Activated CD4-positive, CD25-positive, alpha-beta regulatory T cell (primary cell): ENCODE data around the gene RAB44.

Experiments
- DNase-seq, 4 experiments: peaks; one replicate each; lab custom pipeline; 2025; lab: John Stamatoyannopoulos, UW

Gene RAB44

DNA sequence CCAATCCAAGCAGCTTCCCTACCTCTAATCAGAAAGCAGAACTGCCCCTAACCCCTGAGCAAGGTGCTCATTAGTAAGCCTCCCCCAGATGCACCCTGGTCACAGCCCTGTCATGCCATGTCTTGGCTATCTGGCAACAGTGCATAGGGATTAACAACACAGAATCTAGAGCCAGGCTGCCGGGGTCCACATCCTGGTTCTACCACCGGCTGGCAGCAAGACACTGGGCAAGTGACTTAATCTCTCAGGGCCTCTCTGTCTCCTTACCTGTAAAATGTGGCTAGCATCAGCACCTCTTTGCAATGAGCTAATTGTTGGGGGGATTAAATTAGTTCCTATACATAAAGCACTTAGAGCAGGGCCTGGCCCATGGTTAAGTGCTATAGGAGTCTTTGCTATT lies 73.5 kb downstream of the RAB44 start:
- no peak for DNase-seq

DNA sequence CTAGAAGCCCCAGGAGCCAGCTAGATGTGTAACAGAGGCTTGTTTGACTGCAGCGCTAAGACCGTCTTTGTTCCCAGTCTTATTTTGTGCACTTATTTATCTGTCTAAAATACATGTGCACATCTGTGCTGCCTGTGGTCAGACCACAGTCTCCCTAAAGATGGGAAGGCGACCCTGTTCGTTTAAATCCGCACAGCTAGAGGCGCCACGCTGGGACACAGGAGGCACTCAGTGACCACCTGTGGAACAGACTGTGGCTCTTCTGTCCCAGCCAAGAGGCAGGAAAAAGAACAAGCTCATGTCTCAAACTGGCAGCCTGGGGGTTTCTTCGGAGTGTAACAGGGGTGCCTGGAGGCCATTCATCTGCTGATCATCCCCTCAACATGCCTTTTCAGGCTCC lies 74.8 kb downstream of the RAB44 start:
- DNase-seq = no peak

- no peak for DNase-seq
Observed at GRCh38 chr6:36774331-36774730, 76.7 kb downstream of the RAB44 start.

DNA sequence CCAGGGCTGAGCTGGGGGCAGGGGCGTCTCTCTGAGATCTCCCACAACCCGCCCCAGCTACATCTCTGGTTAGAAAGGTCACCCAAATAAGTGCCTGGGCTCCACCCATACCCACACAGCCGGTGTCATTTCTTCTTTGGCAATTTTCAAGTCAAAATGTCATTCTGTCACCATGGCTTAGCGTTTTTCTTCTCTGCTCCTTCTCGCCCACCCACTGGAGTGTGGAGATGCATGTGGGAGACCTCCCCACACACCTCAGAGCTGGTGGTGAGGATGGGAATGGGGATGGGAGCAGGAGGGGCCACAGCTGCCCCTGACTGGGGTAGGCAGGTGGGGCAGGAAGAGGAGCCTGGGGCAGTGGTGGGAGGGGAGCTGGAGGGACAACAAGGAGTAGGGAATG lies 78.5 kb downstream of the RAB44 start:
- no peak for DNase-seq

DNA sequence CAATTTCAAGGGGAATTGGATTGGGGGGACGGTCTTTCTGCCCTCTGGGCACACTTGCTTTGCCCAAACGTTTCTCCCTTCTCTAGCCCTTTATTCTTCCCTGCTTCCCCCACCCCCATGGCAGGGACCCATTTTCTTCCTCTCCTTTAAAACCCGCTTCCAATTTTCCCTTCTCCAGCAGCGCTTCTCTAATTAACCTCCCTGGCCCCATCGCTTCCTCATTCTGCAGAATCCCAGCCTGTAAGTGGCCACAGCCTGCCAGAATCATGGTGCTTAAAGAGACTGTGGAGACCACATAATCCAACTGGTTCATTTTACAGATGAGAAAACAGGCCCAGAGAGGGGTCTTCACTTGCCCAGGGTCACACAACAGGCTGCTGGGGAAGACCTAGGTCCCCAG lies 80.2 kb downstream of the RAB44 start:
- no peak for DNase-seq

DNA sequence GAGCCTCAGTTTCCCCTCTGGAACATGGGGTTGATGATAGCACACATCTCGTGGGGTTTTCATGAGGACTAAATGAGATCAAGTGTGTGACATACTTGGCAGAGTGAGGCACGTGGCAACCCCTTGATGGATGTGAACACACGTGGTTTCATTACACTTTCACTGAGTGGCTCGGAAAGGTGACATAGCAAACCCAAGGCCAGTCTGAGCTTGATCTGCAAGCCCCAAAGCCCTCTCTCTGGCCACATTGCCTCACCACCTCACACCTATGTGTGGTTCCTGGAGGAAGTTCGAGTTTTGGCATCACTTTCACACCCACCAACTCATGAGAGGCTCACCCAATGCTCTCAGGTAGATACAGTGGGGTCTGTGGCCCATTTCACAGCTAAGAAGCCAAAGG lies 81.6 kb downstream of the RAB44 start:
- no peak for DNase-seq

DNA sequence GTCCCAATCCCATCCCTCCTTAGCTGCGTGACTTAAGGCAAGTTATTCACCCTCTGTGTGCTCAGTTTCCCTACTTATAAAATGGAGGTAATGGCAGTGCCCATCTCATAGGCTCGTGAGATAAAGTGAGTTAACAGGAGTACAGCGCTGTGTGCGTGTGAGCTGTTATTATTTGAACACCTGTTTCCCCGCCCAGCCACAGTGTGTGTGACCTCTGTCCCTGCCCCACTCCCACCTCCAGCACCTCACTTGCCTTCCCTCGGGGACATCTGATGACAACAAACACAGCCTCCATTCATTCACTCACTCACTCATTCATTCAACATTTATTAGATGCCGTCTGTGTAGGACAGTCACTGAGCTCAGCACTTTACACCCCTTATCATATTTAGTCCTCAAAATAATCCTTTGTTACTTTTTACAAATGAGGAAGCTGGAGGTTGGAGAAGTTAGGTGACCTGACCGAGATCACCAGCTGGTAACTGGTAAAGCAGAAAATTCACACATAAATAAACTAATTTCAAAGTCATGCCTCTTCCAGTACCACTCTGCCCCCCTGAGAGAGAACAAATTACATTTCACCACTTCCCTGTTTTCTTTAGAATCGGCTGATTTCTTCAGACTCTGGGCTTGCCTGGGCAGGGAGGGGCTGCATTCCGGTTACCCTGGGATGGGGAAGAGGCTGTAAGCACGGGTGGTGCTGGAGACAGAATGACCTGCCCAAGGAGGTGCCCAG lies 83.0 kb downstream of the RAB44 start:
- DNase-seq = no peak

GRCh38 chr6:36781669-36782068 lies 84.0 kb downstream of the RAB44 start:
- no peak for DNase-seq
